Glomerular visceral epithelial cell (primary cell): Measurements from ENCODE around the gene DLG5.
A peak's percentile ranks its signal among the peaks of the same experiment; 100 is the strongest.
"Not testable (repeated sequence)": the region's sequence is repeated elsewhere in the genome, so short reads cannot be mapped to it uniquely, and the experiment has no call there.

ENCODE experiments used
- DNase-seq: peaks from one replicate; pipeline ENCODE4 v3.0.0-alpha.2; 2016; ENCODE audit errors: extremely low spot score

Gene DLG5

GRCh38 chr10:77763453-77764430, 162.8 kb downstream of the DLG5 start:
- DNase-seq = no peak

GRCh38 chr10:77758406-77758805, 168.1 kb downstream of the DLG5 start:
- not testable (repeated sequence) for DNase-seq

GRCh38 chr10:77756319-77757232, 170.0 kb downstream of the DLG5 start:
- DNase-seq = peak; percentile 67

- peak; percentile 24 for DNase-seq
Measured at GRCh38 chr10:77746047-77746707, 180.4 kb downstream of the DLG5 start.

GRCh38 chr10:77744245-77744644, 182.3 kb downstream of the DLG5 start:
- DNase-seq = no peak

GRCh38 chr10:77742172-77742571, 184.4 kb downstream of the DLG5 start:
- no peak for DNase-seq

GRCh38 chr10:77741746-77742145, 184.8 kb downstream of the DLG5 start:
- DNase-seq = no peak
